OCI-LY7 (cell line): Measurements from ENCODE around the gene AXIN1.

Source experiments
- EZH2phosphoT487 ChIP-seq: fragments of 200-600 bp; sonication (generic); IDR thresholded peaks from 2 replicates; pipeline ENCODE4 v1.6.1; 2018; ENCODE audit warnings: low read depth, borderline replicate concordance, mild to moderate bottlenecking, mixed run types, antibody characterized with exemption, low read length, moderate library complexity, mixed read lengths
- TF ChIP-seq, protein P1 (sequence below): fragments of 200-600 bp; sonication (generic); conservative IDR thresholded peaks from 2 replicates; pipeline ENCODE4 v1.5.1; 2014; ENCODE audit warnings: mild to moderate bottlenecking, antibody characterized with exemption, low read length, moderate library complexity, mixed read lengths

GRCh38 chr16:265711-266110 is 86.8 kb downstream of the AXIN1 start:
- TF ChIP-seq EZH2phosphoT487, result no peak
- TF ChIP-seq, protein P1, sequence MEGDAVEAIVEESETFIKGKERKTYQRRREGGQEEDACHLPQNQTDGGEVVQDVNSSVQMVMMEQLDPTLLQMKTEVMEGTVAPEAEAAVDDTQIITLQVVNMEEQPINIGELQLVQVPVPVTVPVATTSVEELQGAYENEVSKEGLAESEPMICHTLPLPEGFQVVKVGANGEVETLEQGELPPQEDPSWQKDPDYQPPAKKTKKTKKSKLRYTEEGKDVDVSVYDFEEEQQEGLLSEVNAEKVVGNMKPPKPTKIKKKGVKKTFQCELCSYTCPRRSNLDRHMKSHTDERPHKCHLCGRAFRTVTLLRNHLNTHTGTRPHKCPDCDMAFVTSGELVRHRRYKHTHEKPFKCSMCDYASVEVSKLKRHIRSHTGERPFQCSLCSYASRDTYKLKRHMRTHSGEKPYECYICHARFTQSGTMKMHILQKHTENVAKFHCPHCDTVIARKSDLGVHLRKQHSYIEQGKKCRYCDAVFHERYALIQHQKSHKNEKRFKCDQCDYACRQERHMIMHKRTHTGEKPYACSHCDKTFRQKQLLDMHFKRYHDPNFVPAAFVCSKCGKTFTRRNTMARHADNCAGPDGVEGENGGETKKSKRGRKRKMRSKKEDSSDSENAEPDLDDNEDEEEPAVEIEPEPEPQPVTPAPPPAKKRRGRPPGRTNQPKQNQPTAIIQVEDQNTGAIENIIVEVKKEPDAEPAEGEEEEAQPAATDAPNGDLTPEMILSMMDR, result no peak
